LNCAP (cell line): ENCODE results near the gene TMEM97.

Experiments used
- TF ChIP-seq, protein P1 (sequence below): fragments of 450-650 bp; IDR thresholded peaks from 2 replicates; pipeline ENCODE4 v1.5.1; 2017; ENCODE audit warnings: mild to moderate bottlenecking

Gene TMEM97

DNA sequence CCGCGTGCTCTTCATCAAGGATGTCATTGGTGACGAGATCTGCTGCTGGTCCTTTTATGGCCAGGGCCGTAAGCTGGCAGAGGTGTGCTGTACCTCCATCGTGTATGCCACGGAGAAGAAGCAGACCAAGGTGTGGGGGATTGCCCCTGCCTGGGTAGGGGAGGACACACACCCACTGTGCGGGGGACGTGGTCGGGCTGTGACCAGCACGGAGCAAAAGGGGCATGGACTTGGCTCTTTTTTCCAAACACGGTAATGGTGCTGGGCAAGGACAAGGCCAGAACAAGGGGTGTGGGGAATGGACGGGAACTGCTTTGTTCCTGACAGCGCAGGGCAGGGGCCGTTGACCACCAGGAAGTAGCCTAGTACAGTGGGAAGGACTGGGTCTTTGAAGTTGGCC lies 23.3 kb downstream of the TMEM97 start:
- TF ChIP-seq, protein P1, sequence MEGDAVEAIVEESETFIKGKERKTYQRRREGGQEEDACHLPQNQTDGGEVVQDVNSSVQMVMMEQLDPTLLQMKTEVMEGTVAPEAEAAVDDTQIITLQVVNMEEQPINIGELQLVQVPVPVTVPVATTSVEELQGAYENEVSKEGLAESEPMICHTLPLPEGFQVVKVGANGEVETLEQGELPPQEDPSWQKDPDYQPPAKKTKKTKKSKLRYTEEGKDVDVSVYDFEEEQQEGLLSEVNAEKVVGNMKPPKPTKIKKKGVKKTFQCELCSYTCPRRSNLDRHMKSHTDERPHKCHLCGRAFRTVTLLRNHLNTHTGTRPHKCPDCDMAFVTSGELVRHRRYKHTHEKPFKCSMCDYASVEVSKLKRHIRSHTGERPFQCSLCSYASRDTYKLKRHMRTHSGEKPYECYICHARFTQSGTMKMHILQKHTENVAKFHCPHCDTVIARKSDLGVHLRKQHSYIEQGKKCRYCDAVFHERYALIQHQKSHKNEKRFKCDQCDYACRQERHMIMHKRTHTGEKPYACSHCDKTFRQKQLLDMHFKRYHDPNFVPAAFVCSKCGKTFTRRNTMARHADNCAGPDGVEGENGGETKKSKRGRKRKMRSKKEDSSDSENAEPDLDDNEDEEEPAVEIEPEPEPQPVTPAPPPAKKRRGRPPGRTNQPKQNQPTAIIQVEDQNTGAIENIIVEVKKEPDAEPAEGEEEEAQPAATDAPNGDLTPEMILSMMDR = no peak

DNA sequence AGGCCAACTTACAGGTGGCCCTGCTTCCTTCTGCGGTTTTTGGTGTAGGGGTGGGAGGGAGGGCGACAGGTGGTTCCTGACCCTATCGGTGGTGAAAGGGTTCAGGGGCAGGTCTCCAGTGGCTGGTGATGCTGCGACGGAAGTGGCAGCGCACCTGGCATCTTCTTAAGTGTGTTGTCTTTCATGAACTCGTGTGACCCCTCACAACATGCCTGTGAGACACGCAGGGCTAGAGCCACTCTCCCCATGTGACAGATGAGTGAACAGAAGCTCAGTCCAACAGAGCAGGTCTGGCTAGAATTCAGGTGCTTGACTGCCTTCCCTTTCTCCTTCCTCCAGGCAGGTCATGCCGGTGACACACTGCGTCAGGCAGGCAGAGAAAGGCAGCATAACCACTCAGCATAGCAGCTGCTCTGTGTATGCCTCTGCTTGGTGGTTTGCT lies 24.5 kb downstream of the TMEM97 start:
- TF ChIP-seq, protein P1 = no peak

DNA sequence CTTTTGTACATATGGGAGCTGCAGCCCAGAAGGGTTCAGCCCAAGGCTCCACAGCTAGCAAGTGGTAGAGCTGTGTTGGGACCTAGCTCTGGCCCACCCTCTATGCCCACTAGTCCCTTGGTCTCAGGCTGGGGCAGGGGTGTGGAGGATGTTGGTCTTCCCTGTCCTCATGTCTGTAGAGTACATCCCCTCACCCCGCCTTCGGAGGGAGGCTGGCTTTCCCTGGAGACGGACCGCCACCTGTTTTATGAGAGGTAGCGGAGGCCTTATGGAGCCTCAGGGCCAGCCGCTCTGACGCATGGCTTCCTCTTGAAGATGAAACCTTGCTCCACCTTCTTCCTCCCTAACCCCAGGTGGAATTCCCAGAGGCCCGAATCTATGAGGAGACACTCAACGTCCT lies 25.0 kb downstream of the TMEM97 start:
- TF ChIP-seq, protein P1 = no peak

DNA sequence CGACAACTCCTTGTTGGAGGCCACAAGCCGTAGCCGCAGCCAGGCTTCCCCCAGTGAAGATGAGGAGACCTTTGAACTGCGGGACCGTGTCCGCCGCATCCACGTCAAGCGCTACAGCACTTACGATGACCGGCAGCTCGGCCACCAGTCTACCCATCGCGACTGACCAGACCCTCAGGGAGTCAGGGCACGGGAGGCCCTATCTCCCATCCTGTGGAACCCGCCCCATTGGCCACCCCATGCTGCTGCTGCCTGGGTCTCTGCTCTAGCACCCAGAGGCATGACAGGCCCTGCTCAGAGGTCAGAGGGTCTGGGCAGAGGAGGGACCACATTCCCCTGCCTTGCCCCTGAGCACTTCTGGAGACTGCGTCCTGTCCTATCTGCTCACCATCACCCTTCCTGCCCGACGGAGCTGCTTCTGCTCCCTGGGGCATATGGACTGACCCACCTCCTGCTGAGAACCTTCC lies 25.5 kb downstream of the TMEM97 start:
- TF ChIP-seq, protein P1 = no peak

DNA sequence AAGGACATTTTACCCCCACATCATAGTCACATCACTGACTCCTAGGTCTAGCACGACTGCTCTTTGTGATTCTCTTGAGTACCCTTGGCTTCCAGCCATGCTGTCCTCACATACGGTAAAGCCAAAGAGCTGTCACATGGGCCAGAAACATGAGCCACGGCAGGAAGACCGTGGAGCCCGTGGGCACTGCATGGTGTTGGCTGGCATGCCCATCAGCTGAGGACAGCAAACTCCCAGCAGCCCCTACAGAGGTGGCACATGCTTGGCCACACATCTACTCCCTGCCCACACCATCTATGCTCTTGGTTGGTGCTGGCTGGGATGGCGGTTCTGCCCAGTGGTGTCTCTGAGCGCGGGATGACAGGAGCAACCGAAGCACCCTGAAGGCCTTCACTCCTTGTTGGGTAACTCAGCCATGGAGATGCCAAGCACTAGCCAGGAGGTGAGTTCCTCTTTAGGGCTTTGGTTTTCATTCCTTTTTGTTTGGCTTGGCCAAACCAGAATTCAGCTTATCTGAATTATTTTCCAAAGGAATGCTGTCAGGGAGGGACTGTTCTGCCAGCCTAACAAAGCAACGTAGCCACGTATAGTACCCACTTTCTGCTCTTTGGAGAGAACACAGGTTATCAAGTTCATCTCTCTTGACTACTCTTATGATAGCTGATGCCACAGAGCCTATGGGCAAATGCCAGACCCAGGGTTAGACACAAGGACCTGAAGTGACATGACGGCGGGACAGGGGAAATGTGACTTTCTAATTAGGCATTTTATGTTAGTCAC lies 26.6 kb downstream of the TMEM97 start:
- TF ChIP-seq, protein P1 = no peak

DNA sequence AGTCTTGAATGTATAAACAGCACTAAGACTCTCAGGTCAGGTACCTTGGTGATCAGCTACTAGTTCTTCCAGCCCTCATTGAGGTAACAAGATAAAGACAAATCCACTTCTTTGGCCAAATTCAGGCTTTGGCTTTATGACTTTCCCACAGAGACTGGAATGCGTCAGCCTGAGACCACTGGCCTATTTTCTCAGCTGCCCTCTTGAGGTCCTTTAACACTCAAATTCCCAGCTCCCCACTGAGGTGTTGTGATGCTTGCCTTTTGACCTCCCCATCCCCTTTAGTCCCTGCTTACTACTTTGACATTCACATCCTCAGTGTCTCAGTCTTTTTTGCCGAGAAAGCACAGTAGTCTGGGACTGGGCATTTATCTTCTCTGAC lies 27.2 kb downstream of the TMEM97 start:
- TF ChIP-seq, protein P1 = no peak

DNA sequence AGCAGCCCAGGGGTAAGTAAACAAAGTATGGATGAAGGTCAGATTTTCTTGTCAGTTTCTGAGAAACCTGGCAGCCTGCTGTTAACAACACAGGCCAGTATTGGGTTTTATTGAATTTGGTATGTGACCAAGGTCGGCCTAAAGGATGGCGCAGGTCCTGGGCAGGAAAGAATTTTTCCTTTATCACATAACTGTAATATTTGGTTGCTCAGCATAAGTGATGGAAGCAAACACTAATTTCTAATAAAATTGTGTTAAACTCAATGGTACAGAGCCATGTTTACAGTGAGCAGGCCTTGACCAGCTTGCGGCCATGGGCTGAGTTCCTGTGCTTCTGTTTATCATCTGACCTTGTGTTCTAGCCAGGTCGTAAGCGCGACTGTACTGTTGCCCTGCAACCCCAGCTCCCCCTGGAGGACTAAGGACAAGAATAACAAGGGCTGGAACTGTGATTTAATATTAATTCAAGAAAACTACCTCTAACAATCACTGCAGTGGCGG lies 27.8 kb downstream of the TMEM97 start:
- TF ChIP-seq, protein P1 = peak; percentile 79
